IMR-90 (cell line): ENCODE data around the gene HAUS3. TPM values are rescaled to one million over a fixed set of nuclear protein-coding genes. Genes with fewer than 3 reads are reported as not detected.

Experiments
- ATAC-seq: fragments of 200-7000 bp; cut with Tn5 transposase; 2 replicates; pipeline ENCODE4 v1.9.1; 2020; ENCODE audit warnings: low read depth, mild to moderate bottlenecking, moderate library complexity
- BruUV-seq: library from RNA; stranded (reverse); fragments of 400-500 nt; replicated peaks from 2 replicates; lab custom pipeline; 2021; lab: Mats Ljungman, UMichigan
- CTCF ChIA-PET: fragments of 300-600 bp; formaldehyde crosslinking; extraction: SDS; loops from one replicate; lab custom pipeline; 2021; ENCODE audit warnings: antibody characterized with exemption; lab: Yijun Ruan, JAX
- POLR2A ChIA-PET: fragments of 300-600 bp; sonication (Branson Sonifier 250); formaldehyde crosslinking; loops from one replicate; lab custom pipeline; 2022; ENCODE audit warnings: antibody characterized with exemption; ENCODE audit not compliant: unreplicated experiment; lab: Charles Lee
- DNase-seq: peaks from one replicate; pipeline ENCODE4 v3.0.0; 2013
- H2AFZ ChIP-seq: replicated peaks from 2 replicates; pipeline ENCODE3; 2013; ENCODE audit warnings: low read length, mild to moderate bottlenecking; ENCODE audit not compliant: poor library complexity
- H2AK5ac ChIP-seq: 2 replicates; pipeline ENCODE4 v1.6.1; 2013; ENCODE audit warnings: low read depth, low read length, inconsistent platforms
- H2AK9ac ChIP-seq: replicated peaks from 2 replicates; pipeline ENCODE3; 2013; ENCODE audit warnings: mild to moderate bottlenecking, low read depth, low read length, moderate library complexity; ENCODE audit not compliant: poor library complexity
- H2BK120ac ChIP-seq: 2 replicates; pipeline ENCODE4 v1.6.1; 2013; ENCODE audit warnings: low read depth, low read length, inconsistent platforms
- H2BK15ac ChIP-seq: 3 replicates; pipeline ENCODE4 v1.6.1; 2013; ENCODE audit warnings: low read depth, low read length, inconsistent platforms
- H2BK20ac ChIP-seq: 2 replicates; pipeline ENCODE4 v1.6.1; 2013; ENCODE audit warnings: low read depth, mild to moderate bottlenecking, inconsistent platforms, low read length, moderate library complexity
- H2BK5ac ChIP-seq: 2 replicates; pipeline ENCODE4 v1.6.1; 2013; ENCODE audit warnings: mild to moderate bottlenecking, low read depth, low read length, inconsistent platforms; ENCODE audit not compliant: poor library complexity, severe bottlenecking
- H3K14ac ChIP-seq: replicated peaks from 2 replicates; pipeline ENCODE4 v1.6.1; 2013; ENCODE audit warnings: low read depth, low read length, inconsistent platforms
- H3K18ac ChIP-seq: 2 replicates; pipeline ENCODE4 v1.6.1; 2013; ENCODE audit warnings: low read depth, low read length, control low read depth
- H3K23ac ChIP-seq: 2 replicates; pipeline ENCODE4 v1.6.1; 2013; ENCODE audit warnings: low read depth, low read length, inconsistent platforms
- H3K27ac ChIP-seq: 2 replicates; pipeline ENCODE4 v1.5.1; 2013; ENCODE audit warnings: mild to moderate bottlenecking, control low read depth, low read length; ENCODE audit not compliant: insufficient read depth
- H3K27me3 ChIP-seq: 2 replicates; pipeline ENCODE4 v1.6.1; 2013; ENCODE audit warnings: low read length; ENCODE audit not compliant: control insufficient read depth, insufficient read depth
- H3K36me3 ChIP-seq: 2 replicates; pipeline ENCODE4 v1.6.1; 2013; ENCODE audit warnings: low read length, mixed read lengths; ENCODE audit not compliant: control insufficient read depth, insufficient read depth
- H3K4ac ChIP-seq: 2 replicates; pipeline ENCODE4 v1.6.1; 2013; ENCODE audit warnings: low read depth, low read length, inconsistent platforms
- H3K4me1 ChIP-seq: 2 replicates; pipeline ENCODE4 v1.6.1; 2013; ENCODE audit warnings: low read length, mixed read lengths; ENCODE audit not compliant: control insufficient read depth, insufficient read depth
- H3K4me2 ChIP-seq: 2 replicates; pipeline ENCODE4 v1.6.1; 2013; ENCODE audit warnings: low read depth, mild to moderate bottlenecking, control low read depth, low read length, moderate library complexity
- H3K4me3 ChIP-seq: 2 replicates; pipeline ENCODE4 v1.5.1; 2013; ENCODE audit warnings: low read depth, mild to moderate bottlenecking, control low read depth, low read length, moderate library complexity; ENCODE audit not compliant: insufficient read depth
- H3K56ac ChIP-seq: 2 replicates; pipeline ENCODE4 v1.6.1; 2013; ENCODE audit warnings: low read length, inconsistent platforms; ENCODE audit not compliant: insufficient read depth; ENCODE audit errors: extremely low read depth
- H3K79me1 ChIP-seq, 2 experiments: 2 replicates each; pipeline ENCODE4 v1.6.1; 2013; ENCODE audit warnings: low read length in 2 of 2, inconsistent platforms in 1 of 2, low read depth in 1 of 2
- H3K9ac ChIP-seq: 2 replicates; pipeline ENCODE4 v1.6.1; 2013; ENCODE audit warnings: low read depth, low read length, control low read depth
- H3K9me1 ChIP-seq: 2 replicates; pipeline ENCODE4 v1.6.1; 2013; ENCODE audit warnings: low read length, inconsistent platforms; ENCODE audit not compliant: insufficient read depth
- H3K9me3 ChIP-seq: 2 replicates; pipeline ENCODE4 v1.6.1; 2013; ENCODE audit warnings: low read length; ENCODE audit not compliant: control insufficient read depth, insufficient read depth
- H4K20me1 ChIP-seq: 2 replicates; pipeline ENCODE4 v1.6.1; 2013; ENCODE audit warnings: low read length, inconsistent platforms; ENCODE audit not compliant: insufficient read depth
- H4K5ac ChIP-seq: 2 replicates; pipeline ENCODE4 v1.6.1; 2013; ENCODE audit warnings: mild to moderate bottlenecking, low read depth, low read length, control low read depth
- H4K8ac ChIP-seq, 2 experiments: 2 replicates each; pipeline ENCODE4 v1.6.1; 2013; ENCODE audit warnings: low read depth in 2 of 2, low read length in 2 of 2, control low read depth in 1 of 2, inconsistent platforms in 1 of 2
- H4K91ac ChIP-seq: 2 replicates; pipeline ENCODE4 v1.6.1; 2013; ENCODE audit warnings: low read depth, low read length, inconsistent platforms; ENCODE audit not compliant: insufficient read depth
- CTCF ChIP-seq: conservative IDR thresholded peaks from 2 replicates; pipeline ENCODE4 v1.5.1; 2012; ENCODE audit warnings: mild to moderate bottlenecking, low read depth, low read length, improper control_type of control experiment
- ELK1 ChIP-seq: fragments of 150-350 bp; IDR thresholded peaks from 2 replicates; pipeline ENCODE4 v1.6.1; 2016; ENCODE audit warnings: low read depth, mild to moderate bottlenecking, low read length, moderate library complexity, borderline replicate concordance
- RAD21 ChIP-seq: IDR thresholded peaks from 2 replicates; pipeline ENCODE4 v1.6.1; 2012; ENCODE audit warnings: low read length, improper control_type of control experiment
- WGBS, 2 experiments: methylation state at CpG; one replicate each; pipeline versions ENCODE4 v1.1.5 to v1.1.7; 2013; ENCODE audit warnings: missing lambda C conversion rate in 2 of 2; ENCODE audit not compliant: insufficient read length in 1 of 2; ENCODE audit errors: extremely low coverage in 2 of 2; 5-methylcytosine and 5-hydroxymethylcytosine counted together
- dilution Hi-C: fragments of 300-500 bp; cut with HindIII; formaldehyde crosslinking; loops from one replicate; pipeline ENCODE4 v1.14.3; 2018; ENCODE audit warnings: low sequenced_read_pairs; ENCODE audit not compliant: unreplicated experiment
- in situ Hi-C: fragments of 300-500 bp; cut with MboI; formaldehyde crosslinking; loops from 3 replicates; pipeline ENCODE4 v1.14.3; 2019; ENCODE audit warnings: low sequenced_read_pairs, inconsistent platforms, mixed read lengths
- intact Hi-C: fragments of 100-400 bp; cut with micrococcal nuclease; formaldehyde crosslinking; loops from 2 replicates; pipeline ENCODE4 v1.10.0; 2022
- polyA plus RNA-seq, 3 experiments: library from polyadenylated mRNA; depleted of rRNA; stranded (reverse); fragments of >200 nt; gene quantifications; 2 replicates each; pipeline ENCODE4 v1.2.3, GENCODE V29; 2012; ENCODE audit warnings: low replicate concordance in 1 of 3
- total RNA-seq: library from RNA; depleted of rRNA; stranded (reverse); fragments of >200 nt; gene quantifications from 2 replicates; pipeline ENCODE4 v1.2.3, GENCODE V29; 2012

Gene HAUS3
- total and polyA plus RNA-seq, 2 of the 4 experiments (the other 2 are of a cell fraction): 4.3 to 4.8 TPM

- WGBS, 2 experiments: 20% methylated on average over 1 of the region's 9 CpGs; no CpG with 5 or more reads in 1 of the 2 experiments
- BruUV-seq: no TSS peak
- Histone ChIP-seq H2BK15ac (no peak overlapping the region), H2AK9ac (no peak overlapping the region), H3K4ac (no peak overlapping the region), H2BK120ac (no peak overlapping the region), H4K20me1 (no peaks in the 10 kb centered on the region), H4K8ac (no peak overlapping the region), H4K91ac (no peak overlapping the region), H3K27ac (no peak overlapping the region), H3K9me3 (no peaks in the 10 kb centered on the region), H4K5ac (no peak overlapping the region), H3K4me1 (no peaks in the 10 kb centered on the region), H3K4me3 (no peak overlapping the region), H2BK5ac (no peak overlapping the region), H3K9me1 (no peaks in the 10 kb centered on the region), H3K36me3 (no peaks in the 10 kb centered on the region), H3K18ac (no peak overlapping the region), H3K14ac (no peak overlapping the region), H3K23ac (no peak overlapping the region), H3K27me3 (no peaks in the 10 kb centered on the region), H2BK20ac (no peak overlapping the region), H3K4me2 (no peak overlapping the region), H3K56ac (no peak overlapping the region), H3K9ac (no peak overlapping the region), H2AK5ac (no peak overlapping the region), H3K79me1 (no peaks in the 10 kb centered on the region; a peak in 1 of 4 replicates), H2AFZ (no peak overlapping the region)
- CTCF ChIA-PET: interaction anchor here (0.5 kb wide), 1 partner anchor 10 kb away, joined by 3 read pairs; no protein-coding TSS in a partner anchor
- DNase-seq: peak; percentile 22
- in situ Hi-C loops (no loop called here), intact Hi-C loops (no loop called here), dilution Hi-C loops (no loop called here)
- ATAC-seq: peak; percentile 53
- TF ChIP-seq ELK1 (no peak), RAD21 (peak; percentile 52), CTCF (peak; percentile 31)
- POLR2A ChIA-PET: no interaction called here
These were observed 55.6 kb downstream of the HAUS3 start for GRCh38 chr4:2186133-2186864.
